Activated CD8-positive, alpha-beta T cell treated with anti-CD3 and anti-CD28 coated beads for 36 hours (primary cell): ENCODE results near the gene LRRC45. TPM values are rescaled to one million over a fixed set of nuclear protein-coding genes. Genes with fewer than 3 reads are reported as not detected.

ENCODE experiments used
- ATAC-seq: fragments of 200-7000 bp; cut with Tn5 transposase; one replicate; pipeline ENCODE4 v1.10.0; 2021; ENCODE audit warnings: mild to moderate bottlenecking, moderate library complexity
- CTCF ChIA-PET: fragments of 350-600 bp; sonication (Branson Sonifier 250); formaldehyde crosslinking; loops from one replicate; lab custom pipeline; 2021; ENCODE audit warnings: antibody characterized with exemption; lab: Charles Lee
- POLR2A ChIA-PET: fragments of 350-600 bp; sonication (Branson Sonifier 250); formaldehyde crosslinking; loops from one replicate; lab custom pipeline; 2021; ENCODE audit warnings: antibody characterized with exemption; lab: Charles Lee
- DNase-seq: peaks from one replicate; pipeline ENCODE4 v3.0.0-alpha.2; 2020
- H3K27ac Mint-ChIP-seq: one replicate; pipeline ENCODE4 v1.8.0; 2021; ENCODE audit warnings: mild to moderate bottlenecking, mixed read lengths
- H3K27me3 Mint-ChIP-seq: one replicate; pipeline ENCODE4 v1.8.0; 2021; ENCODE audit warnings: mixed read lengths
- H3K36me3 Mint-ChIP-seq: one replicate; pipeline ENCODE4 v1.8.0; 2021; ENCODE audit warnings: low read depth, mixed read lengths
- H3K4me1 Mint-ChIP-seq: one replicate; pipeline ENCODE4 v1.8.0; 2021; ENCODE audit warnings: low read depth, mixed read lengths
- H3K4me3 Mint-ChIP-seq: one replicate; pipeline ENCODE4 v1.8.0; 2021; ENCODE audit warnings: mild to moderate bottlenecking, moderate library complexity, mixed read lengths
- H3K9me3 Mint-ChIP-seq: one replicate; pipeline ENCODE4 v1.8.0; 2021; ENCODE audit warnings: mixed read lengths
- intact Hi-C: fragments of 100-400 bp; cut with micrococcal nuclease; formaldehyde crosslinking; loops from one replicate; pipeline ENCODE4 v1.10.0; 2022
- total RNA-seq, 2 experiments: library from RNA; stranded (reverse); gene quantifications; one replicate each; pipeline ENCODE4 v1.2.3, GENCODE V29; 2021
- TF ChIP-seq, protein P1 (sequence below): fragments of 200-600 bp; IDR thresholded peaks from one replicate; pipeline ENCODE4 v1.8.0; 2022; ENCODE audit warnings: antibody characterized with exemption, mild to moderate bottlenecking

The LRRC45 gene
- total RNA-seq, 2 experiments from 2014 or later = 12.9 TPM

DNA sequence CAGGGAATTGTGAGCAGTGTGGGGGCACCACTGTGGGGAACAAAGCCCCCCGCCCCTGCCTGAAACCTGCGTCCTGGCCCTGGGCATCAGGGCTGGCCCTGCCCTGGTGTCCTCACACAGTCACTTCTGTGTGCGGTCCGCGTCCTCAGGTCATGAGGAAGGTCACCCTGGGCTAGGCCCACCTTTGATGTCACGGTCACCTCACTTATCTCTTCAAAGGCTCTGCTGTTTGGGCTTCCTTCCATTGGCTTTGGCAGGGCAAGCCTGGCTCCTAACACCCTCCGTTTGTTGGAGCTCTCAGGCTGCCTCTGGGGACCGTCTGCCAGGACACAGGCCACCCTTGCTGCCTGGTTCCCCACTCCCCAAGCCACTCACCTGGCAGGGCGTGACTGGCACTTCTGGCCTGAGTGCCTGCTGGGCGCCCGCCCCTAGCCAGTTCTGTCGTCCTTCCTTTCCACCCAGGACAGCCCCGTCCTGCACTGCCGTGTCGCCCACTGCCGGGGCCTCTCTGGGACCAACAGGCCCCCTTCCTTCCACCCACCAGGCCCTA, 9.3 kb upstream of the LRRC45 start:
- Mint-ChIP-seq H3K4me1 (peaks cover 6% of the 10 kb centered on the region), H3K27me3 (no peaks in the 10 kb centered on the region), H3K4me3 (no peak overlapping the region), H3K9me3 (no peaks in the 10 kb centered on the region), H3K36me3 (peaks cover 3% of the 10 kb centered on the region), H3K27ac (no peak overlapping the region)
- TF ChIP-seq, protein P1, sequence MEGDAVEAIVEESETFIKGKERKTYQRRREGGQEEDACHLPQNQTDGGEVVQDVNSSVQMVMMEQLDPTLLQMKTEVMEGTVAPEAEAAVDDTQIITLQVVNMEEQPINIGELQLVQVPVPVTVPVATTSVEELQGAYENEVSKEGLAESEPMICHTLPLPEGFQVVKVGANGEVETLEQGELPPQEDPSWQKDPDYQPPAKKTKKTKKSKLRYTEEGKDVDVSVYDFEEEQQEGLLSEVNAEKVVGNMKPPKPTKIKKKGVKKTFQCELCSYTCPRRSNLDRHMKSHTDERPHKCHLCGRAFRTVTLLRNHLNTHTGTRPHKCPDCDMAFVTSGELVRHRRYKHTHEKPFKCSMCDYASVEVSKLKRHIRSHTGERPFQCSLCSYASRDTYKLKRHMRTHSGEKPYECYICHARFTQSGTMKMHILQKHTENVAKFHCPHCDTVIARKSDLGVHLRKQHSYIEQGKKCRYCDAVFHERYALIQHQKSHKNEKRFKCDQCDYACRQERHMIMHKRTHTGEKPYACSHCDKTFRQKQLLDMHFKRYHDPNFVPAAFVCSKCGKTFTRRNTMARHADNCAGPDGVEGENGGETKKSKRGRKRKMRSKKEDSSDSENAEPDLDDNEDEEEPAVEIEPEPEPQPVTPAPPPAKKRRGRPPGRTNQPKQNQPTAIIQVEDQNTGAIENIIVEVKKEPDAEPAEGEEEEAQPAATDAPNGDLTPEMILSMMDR = no peak
- intact Hi-C loops = no loop called here
- no peak for DNase-seq
- ChIA-PET CTCF (interaction anchor here (0.9 to 2.1 kb wide), 2 partner anchors 16 to 54 kb away, joined by 3 to 5 read pairs; no protein-coding TSS in a partner anchor), POLR2A (interaction anchor here (0.7 to 1.1 kb wide), 3 partner anchors 17 to 182 kb away, joined by 3 read pairs; no protein-coding TSS in a partner anchor)
- ATAC-seq = no peak

DNA sequence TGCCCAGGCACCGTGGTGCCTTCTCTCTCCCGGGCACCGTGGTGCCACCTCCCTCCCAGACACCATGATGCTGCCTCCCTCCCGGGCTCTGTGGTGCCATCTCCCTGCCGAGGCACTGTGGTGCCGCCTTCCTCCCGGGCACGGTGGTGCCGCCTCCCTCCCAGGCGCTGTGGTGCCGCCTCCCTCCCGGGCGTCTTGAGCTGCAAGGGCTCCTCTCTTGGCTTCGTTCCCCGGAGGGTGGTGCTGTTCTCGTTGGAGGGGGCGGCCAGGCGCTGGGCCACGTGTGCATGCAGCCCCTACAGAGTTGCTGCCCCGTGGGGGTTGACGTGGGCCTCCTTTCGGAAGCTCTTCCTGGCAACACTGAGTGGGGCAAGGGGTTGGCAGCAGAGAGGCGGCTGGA, 8.7 kb upstream of the LRRC45 start:
- Mint-ChIP-seq H3K36me3 (peaks cover 3% of the 10 kb centered on the region), H3K4me3 (no peak overlapping the region), H3K9me3 (no peaks in the 10 kb centered on the region), H3K27ac (no peak overlapping the region), H3K27me3 (no peaks in the 10 kb centered on the region), H3K4me1 (peaks cover 4% of the 10 kb centered on the region)
- intact Hi-C loops = no loop called here
- DNase-seq (no peak), ATAC-seq (no peak)
- ChIA-PET POLR2A (interaction anchor here (0.6 kb wide), 1 partner anchor 128 kb away, joined by 3 read pairs; no protein-coding TSS in a partner anchor), CTCF (interaction anchor here (1.7 kb wide), 1 partner anchor 55 kb away, joined by 6 read pairs; no protein-coding TSS in a partner anchor)
- TF ChIP-seq, protein P1 = no peak

DNA sequence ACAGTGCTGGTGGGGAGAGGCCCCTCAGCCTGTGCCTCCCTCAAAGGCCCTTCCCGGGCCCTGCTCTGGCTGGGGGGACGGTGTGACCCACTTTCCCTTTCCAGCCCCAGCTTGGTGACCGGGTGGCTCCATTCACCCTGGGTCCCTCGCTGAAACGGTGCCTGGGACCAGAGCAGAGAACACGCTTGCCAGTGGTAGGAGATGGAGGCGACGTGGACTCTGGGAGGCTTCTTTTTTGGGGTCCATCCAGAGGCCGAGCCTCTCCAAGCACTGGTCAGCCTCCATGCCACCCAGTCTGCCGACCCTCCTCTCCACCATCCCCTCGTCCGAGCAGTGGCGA, 8.2 kb upstream of the LRRC45 start:
- ATAC-seq = no peak
- DNase-seq = no peak
- Mint-ChIP-seq H3K4me1 (no peaks in the 10 kb centered on the region), H3K4me3 (no peak overlapping the region), H3K27me3 (no peaks in the 10 kb centered on the region), H3K36me3 (peaks cover 3% of the 10 kb centered on the region), H3K27ac (no peak overlapping the region), H3K9me3 (no peaks in the 10 kb centered on the region)
- CTCF ChIA-PET = interaction anchor here (1.7 kb wide), 1 partner anchor 55 kb away, joined by 6 read pairs; no protein-coding TSS in a partner anchor
- POLR2A ChIA-PET = interaction anchor here (0.6 kb wide), 1 partner anchor 127 kb away, joined by 3 read pairs; no protein-coding TSS in a partner anchor
- intact Hi-C loops = no loop called here
- TF ChIP-seq, protein P1 = no peak

DNA sequence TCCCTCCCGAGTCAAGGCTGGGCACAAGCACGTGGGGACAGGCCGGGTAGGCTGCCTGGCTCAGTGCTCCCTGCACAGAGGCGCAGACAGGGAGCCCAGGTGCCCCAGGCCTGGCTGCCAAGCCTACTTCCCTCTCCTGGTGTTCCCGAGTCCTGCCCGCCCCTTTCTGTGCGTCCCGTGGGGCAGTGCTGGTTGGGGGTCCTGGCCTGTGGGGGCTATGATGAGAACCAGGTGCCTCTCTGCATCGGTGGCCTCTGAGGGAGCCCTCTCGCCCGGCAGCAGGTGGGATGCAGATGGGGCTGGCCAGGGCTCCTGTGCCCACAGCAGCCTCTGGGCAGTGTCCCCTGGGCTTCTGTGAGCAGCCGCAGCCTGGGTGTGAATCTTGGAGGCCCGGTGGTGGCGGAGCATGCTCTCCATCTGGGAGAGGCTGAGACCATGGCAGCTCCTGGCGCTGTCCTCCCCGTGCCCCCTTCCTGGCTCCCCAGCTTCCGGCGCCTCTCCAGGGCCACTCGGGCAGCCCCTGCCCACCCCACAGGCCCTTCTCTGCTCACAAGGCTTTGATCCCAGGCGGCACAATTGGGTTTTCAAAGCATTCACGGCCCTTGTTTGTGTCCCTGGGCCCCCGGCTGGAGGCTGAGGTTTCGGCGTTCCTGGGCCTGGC, 7.7 kb upstream of the LRRC45 start:
- intact Hi-C loops = no loop called here
- Mint-ChIP-seq H3K36me3 (peaks cover 3% of the 10 kb centered on the region), H3K27me3 (no peaks in the 10 kb centered on the region), H3K9me3 (no peaks in the 10 kb centered on the region), H3K4me1 (no peaks in the 10 kb centered on the region), H3K27ac (no peak overlapping the region), H3K4me3 (no peak overlapping the region)
- POLR2A ChIA-PET = interaction anchor here (1.0 kb wide), 1 partner anchor 36 kb away, joined by 4 read pairs; no protein-coding TSS in a partner anchor
- CTCF ChIA-PET = interaction anchor here (1.7 kb wide), 1 partner anchor 56 kb away, joined by 6 read pairs; no protein-coding TSS in a partner anchor
- ATAC-seq (no peak), DNase-seq (no peak)
- TF ChIP-seq, protein P1 = no peak
